WTC11 (cell line): ENCODE data around the gene VEGFA. TPM values are rescaled to one million over a fixed set of nuclear protein-coding genes. Genes with fewer than 3 reads are reported as not detected.

Source experiments
- ATAC-seq: fragments of 200-7000 bp; cut with Tn5 transposase; 2 replicates; pipeline ENCODE4 v1.10.0; 2021; ENCODE audit warnings: mild to moderate bottlenecking, moderate library complexity
- CTCF ChIA-PET: fragments of 300-600 bp; sonication (Branson Sonifier 250); formaldehyde crosslinking; loops from one replicate; lab custom pipeline; 2021; ENCODE audit warnings: antibody characterized with exemption; lab: Charles Lee
- POLR2A ChIA-PET: fragments of 350-600 bp; sonication (Branson Sonifier 250); formaldehyde crosslinking; loops from one replicate; lab custom pipeline; 2021; ENCODE audit warnings: antibody characterized with exemption; lab: Charles Lee
- DNase-seq: peaks from one replicate; pipeline ENCODE4 v3.0.0; 2021; ENCODE audit warnings: low spot score
- H3K27ac Mint-ChIP-seq: 2 replicates; pipeline ENCODE4 v1.8.0; 2021; ENCODE audit warnings: mixed read lengths
- H3K27me3 Mint-ChIP-seq: 2 replicates; pipeline ENCODE4 v1.8.0; 2021; ENCODE audit warnings: low read depth, mild to moderate bottlenecking, moderate library complexity, mixed read lengths
- H3K36me3 Mint-ChIP-seq: 2 replicates; pipeline ENCODE4 v1.8.0; 2021; ENCODE audit warnings: mixed read lengths
- H3K4me1 Mint-ChIP-seq: 2 replicates; pipeline ENCODE4 v1.8.0; 2022; ENCODE audit warnings: mixed read lengths
- H3K4me3 Mint-ChIP-seq: 2 replicates; pipeline ENCODE4 v1.8.0; 2021; ENCODE audit warnings: mild to moderate bottlenecking, moderate library complexity, mixed read lengths
- H3K9me3 Mint-ChIP-seq: 2 replicates; pipeline ENCODE4 v1.8.0; 2021; ENCODE audit warnings: mixed read lengths
- ATF1 ChIP-seq: sonication (generic); formaldehyde crosslinking; IDR thresholded peaks from 2 replicates; pipeline ENCODE4 v1.8.1; 2023; ENCODE audit warnings: mild to moderate bottlenecking, moderate library complexity, missing genetic modification reagents
- ATF2 ChIP-seq: sonication (generic); formaldehyde crosslinking; IDR thresholded peaks from 2 replicates; pipeline ENCODE4 v1.8.1; 2022; ENCODE audit warnings: low read depth, missing genetic modification reagents, borderline replicate concordance
- ATF6 ChIP-seq: sonication (generic); formaldehyde crosslinking; IDR thresholded peaks from 2 replicates; pipeline ENCODE4 v1.8.1; 2023; ENCODE audit warnings: mild to moderate bottlenecking, missing genetic modification reagents
- CREB1 ChIP-seq: sonication (generic); formaldehyde crosslinking; IDR thresholded peaks from 2 replicates; pipeline ENCODE4 v1.8.0; 2023; ENCODE audit warnings: mild to moderate bottlenecking, missing genetic modification reagents
- E2F1 ChIP-seq: sonication (generic); formaldehyde crosslinking; IDR thresholded peaks from 2 replicates; pipeline ENCODE4 v1.8.0; 2022; ENCODE audit warnings: mild to moderate bottlenecking, missing genetic modification reagents
- ERG ChIP-seq: fragments of 250-450 bp; sonication (Bioruptor Pico); IDR thresholded peaks from 2 replicates; pipeline ENCODE4 v1.8.0; 2021; ENCODE audit warnings: mild to moderate bottlenecking
- GABPB1 ChIP-seq: sonication (generic); formaldehyde crosslinking; IDR thresholded peaks from 2 replicates; pipeline ENCODE4 v1.8.1; 2023; ENCODE audit warnings: mild to moderate bottlenecking, missing genetic modification reagents
- HMGA2 ChIP-seq: fragments of 250-450 bp; sonication (Bioruptor Pico); IDR thresholded peaks from 2 replicates; pipeline ENCODE4 v1.4.0; 2021; ENCODE audit warnings: mild to moderate bottlenecking, moderate library complexity
- IRF1 ChIP-seq: sonication (generic); formaldehyde crosslinking; IDR thresholded peaks from 2 replicates; pipeline ENCODE4 v1.8.0; 2023; ENCODE audit warnings: missing genetic modification reagents
- JAZF1 ChIP-seq: fragments of 250-450 bp; sonication (Bioruptor Pico); IDR thresholded peaks from 2 replicates; pipeline ENCODE4 v1.9.0; 2021; ENCODE audit warnings: moderate library complexity, mild to moderate bottlenecking, inconsistent platforms
- PRRX2 ChIP-seq: fragments of 250-450 bp; sonication (Bioruptor Pico); IDR thresholded peaks from 2 replicates; pipeline ENCODE4 v1.8.0; 2021; ENCODE audit warnings: mild to moderate bottlenecking
- SMAD4 ChIP-seq: sonication (generic); formaldehyde crosslinking; IDR thresholded peaks from 2 replicates; pipeline ENCODE4 v1.8.0; 2022; ENCODE audit warnings: mild to moderate bottlenecking, missing genetic modification reagents
- ZBTB43 ChIP-seq: sonication (generic); formaldehyde crosslinking; IDR thresholded peaks from 2 replicates; pipeline ENCODE4 v1.8.1; 2023; ENCODE audit warnings: mild to moderate bottlenecking, missing genetic modification reagents
- ZNF121 ChIP-seq: sonication (generic); formaldehyde crosslinking; IDR thresholded peaks from 2 replicates; pipeline ENCODE4 v1.8.0; 2023; ENCODE audit warnings: missing genetic modification reagents
- ZNF396 ChIP-seq: fragments of 250-450 bp; sonication (Bioruptor Pico); IDR thresholded peaks from 2 replicates; pipeline ENCODE4 v1.8.0; 2021; ENCODE audit warnings: mild to moderate bottlenecking, moderate library complexity, borderline replicate concordance
- ZNF423 ChIP-seq: fragments of 250-450 bp; sonication (Bioruptor Pico); IDR thresholded peaks from 2 replicates; pipeline ENCODE4 v2.1.2; 2022; ENCODE audit warnings: mild to moderate bottlenecking, moderate library complexity
- ZNF425 ChIP-seq: fragments of 250-450 bp; sonication (Bioruptor Pico); conservative IDR thresholded peaks from 2 replicates; pipeline ENCODE4 v1.9.0; 2021; ENCODE audit warnings: mild to moderate bottlenecking
- total RNA-seq: library from RNA; stranded (reverse); gene quantifications from 3 replicates; pipeline ENCODE4 v1.2.3, GENCODE V29; 2021

The VEGFA gene
- total RNA-seq, 1 experiment from 2014 or later: 43.8 TPM

- no peak for DNase-seq
These were observed 39.6 kb downstream of the VEGFA start for GRCh38 chr6:43809417-43810305.

GRCh38 chr6:43810965-43811732, 41.1 kb downstream of the VEGFA start:
- no peak for ATAC-seq

More at GRCh38 chr6:43809417-43810305, 39.6 kb downstream of the VEGFA start:
- H3K27ac Mint-ChIP-seq: no peak overlapping the region
- TF ChIP-seq HMGA2 (CRISPR knock-in tag): no peak
- TF ChIP-seq, all 79 proteins: peak for 0
- peaks cover 5% of the 10 kb centered on the region for H3K4me1 Mint-ChIP-seq
- H3K27me3 Mint-ChIP-seq: no peaks in the 10 kb centered on the region
- H3K4me3 Mint-ChIP-seq: no peak overlapping the region
- CTCF ChIA-PET: interaction anchor here (1.1 to 1.3 kb wide), 3 partner anchors 141 to 269 kb away, joined by 3 to 4 read pairs (median 3); no protein-coding TSS in a partner anchor
- H3K36me3 Mint-ChIP-seq: no peaks in the 10 kb centered on the region
- no peaks in the 10 kb centered on the region for H3K9me3 Mint-ChIP-seq
- POLR2A ChIA-PET: no interaction called here
- ATAC-seq: no peak

More at GRCh38 chr6:43810965-43811732, 41.1 kb downstream of the VEGFA start:
- Mint-ChIP-seq H3K27ac (no peak overlapping the region), H3K9me3 (no peaks in the 10 kb centered on the region), H3K27me3 (no peaks in the 10 kb centered on the region), H3K36me3 (no peaks in the 10 kb centered on the region), H3K4me1 (peaks cover 3% of the 10 kb centered on the region; the same call in 1 of the 2 replicates), H3K4me3 (no peak overlapping the region)
- CTCF ChIA-PET: no interaction called here
- POLR2A ChIA-PET: no interaction called here
- TF ChIP-seq ZNF423 (CRISPR knock-in tag) (no peak), ERG (CRISPR knock-in tag) (no peak), ZBTB43 (CRISPR knock-in tag) (no peak), ZNF121 (CRISPR knock-in tag) (no peak), ATF1 (CRISPR knock-in tag) (no peak), GABPB1 (no peak), ATF2 (CRISPR knock-in tag) (no peak), ATF6 (CRISPR knock-in tag) (no peak), E2F1 (no peak), ZNF396 (CRISPR knock-in tag) (no peak), SMAD4 (CRISPR knock-in tag) (no peak), JAZF1 (CRISPR knock-in tag) (no peak), HMGA2 (CRISPR knock-in tag) (no peak), CREB1 (CRISPR knock-in tag) (no peak), PRRX2 (no peak), IRF1 (CRISPR knock-in tag) (no peak), ZNF425 (CRISPR knock-in tag) (no peak)
- DNase-seq: no peak
